Activated naive CD8-positive, alpha-beta T cell treated with anti-CD3 and anti-CD28 coated beads for 36 hours (primary cell): ENCODE measurements around the gene PRODH2. TPM values are rescaled to one million over a fixed set of nuclear protein-coding genes. Genes with fewer than 3 reads are reported as not detected.
A peak's percentile ranks its signal among the peaks of the same experiment; 100 is the strongest.
"Not testable (repeated sequence)": the region's sequence is repeated elsewhere in the genome, so short reads cannot be mapped to it uniquely, and the experiment has no call there.

Experiments used
- DNase-seq: peaks from one replicate; pipeline ENCODE4 v3.0.0; 2021
- H3K27ac Mint-ChIP-seq: one replicate; pipeline ENCODE4 v1.8.0; 2022; ENCODE audit warnings: mild to moderate bottlenecking, moderate library complexity, mixed read lengths
- H3K27me3 Mint-ChIP-seq: one replicate; pipeline ENCODE4 v1.8.0; 2022; ENCODE audit warnings: mild to moderate bottlenecking, mixed read lengths
- H3K36me3 Mint-ChIP-seq: one replicate; pipeline ENCODE4 v1.8.0; 2021; ENCODE audit warnings: mild to moderate bottlenecking, mixed read lengths
- H3K4me1 Mint-ChIP-seq: one replicate; pipeline ENCODE4 v1.8.0; 2021; ENCODE audit warnings: mixed read lengths
- H3K4me3 Mint-ChIP-seq: one replicate; pipeline ENCODE4 v1.8.0; 2022; ENCODE audit warnings: mild to moderate bottlenecking, moderate library complexity, mixed read lengths
- H3K9me3 Mint-ChIP-seq: one replicate; pipeline ENCODE4 v1.8.0; 2022; ENCODE audit warnings: mixed read lengths
- total RNA-seq, 2 experiments: library from RNA; stranded (reverse); gene quantifications; one replicate each; pipeline ENCODE4 v1.2.3, GENCODE V29; 2021

The PRODH2 gene
- total RNA-seq, 2 experiments from 2014 or later, result not detected

GRCh38 chr19:35781650-35782049 lies 31.0 kb downstream of the PRODH2 start:
- no peak overlapping the region for H3K4me3 Mint-ChIP-seq
- no peaks in the 10 kb centered on the region for H3K36me3 Mint-ChIP-seq
- H3K27ac Mint-ChIP-seq, result no peak overlapping the region
- H3K4me1 Mint-ChIP-seq, result no peaks in the 10 kb centered on the region
- H3K9me3 Mint-ChIP-seq, result no peaks in the 10 kb centered on the region
- DNase-seq, result no peak
- H3K27me3 Mint-ChIP-seq, result no peaks in the 10 kb centered on the region

GRCh38 chr19:35780717-35781116 lies 31.9 kb downstream of the PRODH2 start:
- DNase-seq, result no peak
- H3K36me3 Mint-ChIP-seq, result no peaks in the 10 kb centered on the region
- H3K27me3 Mint-ChIP-seq, result no peaks in the 10 kb centered on the region
- peaks cover 5% of the 10 kb centered on the region for H3K4me1 Mint-ChIP-seq
- H3K9me3 Mint-ChIP-seq, result no peaks in the 10 kb centered on the region
- H3K4me3 Mint-ChIP-seq, result no peak overlapping the region
- H3K27ac Mint-ChIP-seq, result no peak overlapping the region

- peaks cover 6% of the 10 kb centered on the region for H3K4me1 Mint-ChIP-seq
- no peak for DNase-seq
- no peak overlapping the region for H3K27ac Mint-ChIP-seq
- H3K9me3 Mint-ChIP-seq, result no peaks in the 10 kb centered on the region
- H3K27me3 Mint-ChIP-seq, result no peaks in the 10 kb centered on the region
- no peak overlapping the region for H3K4me3 Mint-ChIP-seq
- H3K36me3 Mint-ChIP-seq, result no peaks in the 10 kb centered on the region
Observed at GRCh38 chr19:35780058-35780457, 32.6 kb downstream of the PRODH2 start.

DNA sequence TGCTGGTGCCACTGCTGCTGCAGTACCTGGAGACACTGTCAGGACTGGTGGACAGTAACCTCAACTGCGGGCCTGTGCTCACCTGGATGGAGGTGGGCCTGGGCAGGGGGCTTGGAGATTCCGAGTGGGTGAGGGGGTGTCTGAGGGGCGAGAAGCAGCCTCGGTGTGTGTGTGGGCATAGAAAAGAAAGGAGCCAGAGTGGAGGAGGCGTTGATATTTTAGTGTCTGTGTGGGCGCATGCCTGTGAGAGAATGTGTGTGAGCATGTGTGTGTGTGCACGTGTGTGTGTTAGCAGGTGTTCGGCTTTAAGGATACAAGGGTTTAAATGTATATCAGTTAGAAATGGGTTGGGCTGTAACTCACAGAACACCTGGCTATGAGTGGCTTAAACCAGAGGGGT lies 33.6 kb downstream of the PRODH2 start:
- Mint-ChIP-seq H3K27me3 (no peaks in the 10 kb centered on the region), H3K4me3 (no peak overlapping the region)

GRCh38 chr19:35777961-35778360 lies 34.7 kb downstream of the PRODH2 start:
- Mint-ChIP-seq H3K27ac (no peak overlapping the region), H3K9me3 (no peaks in the 10 kb centered on the region), H3K36me3 (no peaks in the 10 kb centered on the region), H3K4me3 (no peak overlapping the region), H3K4me1 (peaks cover 11% of the 10 kb centered on the region), H3K27me3 (no peaks in the 10 kb centered on the region)
- DNase-seq, result no peak

More for the DNA sequence above, 33.6 kb downstream of the PRODH2 start:
- Mint-ChIP-seq H3K9me3 (no peaks in the 10 kb centered on the region), H3K4me1 (peaks cover 11% of the 10 kb centered on the region), H3K27ac (no peak overlapping the region), H3K36me3 (no peaks in the 10 kb centered on the region)
- DNase-seq, result no peak

DNA sequence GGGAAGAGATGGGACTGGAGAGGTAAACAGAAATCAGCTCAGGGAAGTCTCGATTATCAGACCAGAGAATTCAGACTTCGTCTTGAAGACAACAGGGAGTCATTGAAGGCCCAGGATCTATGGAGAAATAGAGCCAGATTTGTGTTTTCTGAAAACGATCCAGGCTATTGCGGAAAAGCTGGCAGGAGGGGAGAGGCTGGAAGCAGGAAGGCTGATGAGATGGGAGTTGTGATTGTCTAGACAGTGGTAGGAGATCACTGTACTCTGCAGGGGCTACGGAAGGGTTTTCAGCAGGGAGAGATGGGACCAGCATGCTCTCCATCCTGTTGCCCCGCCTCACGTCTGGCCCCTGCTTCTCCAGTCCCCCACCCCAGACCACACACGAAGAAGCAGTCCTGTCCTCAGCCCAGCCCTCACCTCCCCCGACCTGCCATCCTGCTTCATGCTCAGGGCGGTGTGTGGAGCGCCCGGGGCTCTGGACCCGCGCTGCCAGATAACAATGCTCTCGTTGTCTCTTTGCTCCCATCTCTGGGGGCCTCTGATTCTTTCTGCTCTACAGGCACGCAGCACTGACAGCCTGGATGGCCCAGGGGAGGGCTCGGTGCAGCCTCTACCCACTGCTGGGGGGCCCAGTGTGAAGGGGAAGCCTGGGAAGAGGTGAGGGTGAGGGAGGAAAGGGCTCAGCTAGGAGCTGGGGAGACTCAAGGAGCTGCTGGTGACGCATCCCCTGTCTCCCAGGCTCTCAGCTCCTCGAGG lies 35.4 kb downstream of the PRODH2 start:
- no peak for DNase-seq
- Mint-ChIP-seq H3K36me3 (no peaks in the 10 kb centered on the region), H3K27me3 (no peaks in the 10 kb centered on the region), H3K9me3 (no peaks in the 10 kb centered on the region), H3K27ac (no peak overlapping the region), H3K4me3 (peak overlapping the region; percentile 7), H3K4me1 (peaks cover 11% of the 10 kb centered on the region)

GRCh38 chr19:35776102-35776788 lies 36.4 kb downstream of the PRODH2 start:
- Mint-ChIP-seq H3K36me3 (no peaks in the 10 kb centered on the region), H3K9me3 (no peaks in the 10 kb centered on the region), H3K27ac (no peak overlapping the region), H3K4me1 (peaks cover 11% of the 10 kb centered on the region), H3K27me3 (no peaks in the 10 kb centered on the region), H3K4me3 (peak overlapping the region; percentile 82)
- no peak for DNase-seq

DNA sequence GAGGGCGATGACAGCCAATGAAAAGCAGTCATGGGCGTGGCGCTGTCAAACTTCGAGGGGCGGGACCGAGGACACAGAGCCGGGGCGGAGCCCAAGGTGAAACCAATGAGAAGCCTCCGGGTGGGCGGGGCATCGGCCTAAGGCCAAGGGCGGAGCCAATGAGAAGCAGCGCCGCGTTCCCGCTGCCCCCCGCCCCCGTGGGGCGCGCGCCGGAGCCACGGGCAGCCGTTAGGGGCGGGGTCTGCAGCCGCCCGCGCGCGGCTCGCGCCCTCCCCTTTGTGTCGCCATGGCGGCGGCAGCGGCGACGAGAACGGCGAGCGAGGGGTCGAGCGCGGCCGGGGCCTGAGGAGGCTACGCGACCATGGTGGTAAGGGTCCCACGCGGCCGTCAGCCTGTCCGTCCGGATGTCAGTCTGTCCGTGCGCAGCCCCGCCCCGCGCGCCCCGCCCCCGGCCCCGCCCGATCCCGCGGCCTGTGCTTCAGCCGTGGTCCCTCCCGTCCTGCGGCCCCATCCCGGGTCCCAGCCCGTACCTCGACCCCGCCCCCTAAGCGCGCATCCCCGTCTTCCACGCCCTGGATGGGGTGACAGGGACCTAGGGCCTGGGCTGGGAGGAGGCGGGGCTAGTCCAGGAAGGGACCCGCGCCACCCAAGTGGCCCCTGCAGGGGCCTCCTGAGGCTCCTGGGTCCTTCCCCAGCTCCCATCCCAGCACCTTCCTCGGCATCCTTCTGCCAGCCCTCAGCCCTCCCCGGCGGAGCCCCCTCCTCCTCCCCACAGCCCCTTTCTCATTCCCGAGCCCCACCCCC lies 37.1 kb downstream of the PRODH2 start, which contains the start of gene ARHGAP33:
Gene ARHGAP33, plus strand, starts transcription at position 267 of the 804 bp plus-strand sequence. Its CDS starts 95 bp downstream, at position 362.
- peaks cover 11% of the 10 kb centered on the region for H3K4me1 Mint-ChIP-seq
- no peak within 1 kb of the TSS for H3K27ac Mint-ChIP-seq
- no peaks in the 10 kb centered on the region for H3K9me3 Mint-ChIP-seq
- peak; percentile 99 for DNase-seq
- H3K27me3 Mint-ChIP-seq, result no peaks in the 10 kb centered on the region
- no peaks in the 10 kb centered on the region for H3K36me3 Mint-ChIP-seq
- H3K4me3 Mint-ChIP-seq, result peak within 1 kb of the TSS; percentile 82

- H3K27ac Mint-ChIP-seq, result no peak overlapping the region
- H3K4me3 Mint-ChIP-seq, result peak overlapping the region; percentile 75
Observed at GRCh38 chr19:35775046-35775297, 37.7 kb downstream of the PRODH2 start.

DNA sequence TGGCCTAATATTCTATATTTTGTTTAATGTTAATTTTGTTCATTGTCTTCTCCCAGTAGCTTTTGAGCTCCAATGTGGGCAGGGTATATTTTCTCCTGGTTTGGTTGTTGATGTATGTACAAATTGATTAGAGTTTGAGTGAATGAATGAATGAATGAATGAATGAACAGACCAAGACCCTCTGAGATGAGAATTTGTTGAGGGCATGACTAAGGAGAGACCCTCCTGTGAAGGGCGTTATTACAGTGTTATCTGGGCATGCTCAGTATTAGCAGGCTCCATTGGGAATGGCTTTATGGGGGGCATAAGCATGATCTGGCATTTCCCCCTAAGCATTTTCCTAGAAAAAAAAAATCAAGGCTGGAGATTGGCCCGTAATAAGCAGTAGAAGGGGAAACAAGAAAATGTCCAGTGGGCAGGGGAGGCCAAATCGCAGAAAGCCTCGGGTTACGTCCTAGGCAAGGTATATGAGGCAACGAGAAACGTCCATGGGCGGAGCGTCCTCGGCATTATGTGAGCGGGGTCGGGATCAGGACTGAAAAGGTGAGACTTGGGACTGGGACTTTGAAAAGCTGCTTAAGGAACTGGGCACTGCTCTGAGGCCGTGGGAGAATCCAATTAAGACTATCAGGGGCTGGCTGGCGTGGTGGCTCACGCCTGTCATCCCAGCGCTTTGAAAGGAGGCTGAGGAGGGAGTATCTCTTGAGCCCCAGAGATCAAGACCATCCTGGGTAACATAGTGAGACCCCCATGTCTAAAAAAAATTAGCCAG lies 38.2 kb downstream of the PRODH2 start:
- no peak for DNase-seq
- Mint-ChIP-seq H3K27ac (no peak overlapping the region), H3K27me3 (no peaks in the 10 kb centered on the region), H3K4me1 (peaks cover 11% of the 10 kb centered on the region), H3K36me3 (peaks cover 3% of the 10 kb centered on the region), H3K9me3 (no peaks in the 10 kb centered on the region), H3K4me3 (peak overlapping the region; percentile 75)

More at GRCh38 chr19:35775046-35775297, 37.7 kb downstream of the PRODH2 start:
- DNase-seq, result no peak
- H3K27me3 Mint-ChIP-seq, result no peaks in the 10 kb centered on the region
- no peaks in the 10 kb centered on the region for H3K9me3 Mint-ChIP-seq
- H3K4me1 Mint-ChIP-seq, result peaks cover 11% of the 10 kb centered on the region
- H3K36me3 Mint-ChIP-seq, result no peaks in the 10 kb centered on the region

- H3K4me3 Mint-ChIP-seq, result no peak overlapping the region
- H3K27me3 Mint-ChIP-seq, result no peaks in the 10 kb centered on the region
- peaks cover 11% of the 10 kb centered on the region for H3K4me1 Mint-ChIP-seq
- peaks cover 3% of the 10 kb centered on the region for H3K36me3 Mint-ChIP-seq
- no peak for DNase-seq
- no peaks in the 10 kb centered on the region for H3K9me3 Mint-ChIP-seq
- no peak overlapping the region for H3K27ac Mint-ChIP-seq
Observed at GRCh38 chr19:35773020-35773806, 39.4 kb downstream of the PRODH2 start.

DNA sequence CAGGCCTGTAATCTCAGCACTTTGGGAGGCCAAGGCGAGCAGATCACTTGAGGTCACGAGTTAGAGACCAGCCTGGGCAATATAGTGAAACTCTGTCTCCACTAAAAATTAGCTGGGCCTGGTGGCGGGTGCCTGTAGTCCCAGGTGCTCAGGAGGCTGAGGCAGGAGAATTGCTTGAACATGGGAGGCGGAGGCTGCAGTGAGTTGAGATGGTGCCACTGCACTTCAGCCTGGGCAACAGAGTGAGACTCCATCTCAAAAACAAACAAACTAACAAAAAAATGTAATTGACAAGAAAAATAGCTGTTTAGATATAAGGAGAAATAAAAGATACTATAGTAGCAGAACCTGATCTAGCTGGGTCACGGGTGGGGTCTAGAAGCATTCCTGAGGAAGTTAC lies 40.3 kb downstream of the PRODH2 start:
- not testable (repeated sequence) for DNase-seq, H3K36me3 Mint-ChIP-seq, H3K27ac Mint-ChIP-seq, H3K4me3 Mint-ChIP-seq, H3K9me3 Mint-ChIP-seq, H3K27me3 Mint-ChIP-seq
- H3K4me1 Mint-ChIP-seq, result peaks cover 11% of the 10 kb centered on the region

- H3K27ac Mint-ChIP-seq, result no peak overlapping the region
- no peaks in the 10 kb centered on the region for H3K4me1 Mint-ChIP-seq
- no peak for DNase-seq
- no peaks in the 10 kb centered on the region for H3K9me3 Mint-ChIP-seq
- H3K27me3 Mint-ChIP-seq, result no peaks in the 10 kb centered on the region
- no peak overlapping the region for H3K4me3 Mint-ChIP-seq
- H3K36me3 Mint-ChIP-seq, result peaks cover 4% of the 10 kb centered on the region
Observed at GRCh38 chr19:35768082-35768421, 44.6 kb downstream of the PRODH2 start.
